DND-41 (cell line): ENCODE measurements around the gene ENTPD2.

Experiments
- ATAC-seq: fragments of 200-7000 bp; cut with Tn5 transposase; 3 replicates; pipeline ENCODE4 v1.9.1; 2021; ENCODE audit warnings: low read depth; ENCODE audit not compliant: insufficient read depth
- DNase-seq: peaks from one replicate; pipeline ENCODE4 v3.0.0-alpha.2; 2020
- H2AFZ ChIP-seq: 2 replicates; pipeline ENCODE4 v1.6.0; 2012; ENCODE audit warnings: low read depth, low read length
- H3K27ac ChIP-seq: 2 replicates; pipeline ENCODE4 v1.5.1; 2012; ENCODE audit warnings: low read length, inconsistent platforms
- H3K27me3 ChIP-seq: fragments of 200-600 bp; sonication (generic); 2 replicates; pipeline ENCODE4 v1.6.0; 2012; ENCODE audit warnings: low read length, mild to moderate bottlenecking, inconsistent platforms; ENCODE audit not compliant: insufficient read depth, poor library complexity
- H3K36me3 ChIP-seq: 2 replicates; pipeline ENCODE4 v1.5.1; 2012; ENCODE audit warnings: low read length, inconsistent platforms; ENCODE audit not compliant: insufficient read depth
- H3K4me1 ChIP-seq: 2 replicates; pipeline ENCODE4 v1.5.1; 2012; ENCODE audit warnings: mild to moderate bottlenecking, low read length; ENCODE audit not compliant: insufficient read depth
- H3K4me2 ChIP-seq: 2 replicates; pipeline ENCODE4 v1.6.0; 2012; ENCODE audit warnings: mild to moderate bottlenecking, moderate library complexity, low read length, inconsistent platforms; ENCODE audit not compliant: insufficient read depth
- H3K4me3 ChIP-seq, 2 experiments: fragments of 200-600 bp in 1 of 2; shearing (Covaris generic) in 1 of 2; 2 replicates each; pipeline ENCODE4 v1.5.1; 2012 to 2016; ENCODE audit warnings: inconsistent platforms in 2 of 2, low read length in 2 of 2, mild to moderate bottlenecking in 2 of 2, low read depth in 1 of 2, moderate library complexity in 1 of 2
- H3K79me2 ChIP-seq: 2 replicates; pipeline ENCODE4 v1.6.0; 2012; ENCODE audit warnings: low read length, inconsistent platforms; ENCODE audit not compliant: insufficient read depth
- H3K9ac ChIP-seq: 2 replicates; pipeline ENCODE4 v1.6.0; 2012; ENCODE audit warnings: low read depth, mild to moderate bottlenecking, inconsistent platforms, low read length, moderate library complexity
- H3K9me3 ChIP-seq: 2 replicates; pipeline ENCODE4 v1.5.1; 2012; ENCODE audit warnings: low read length, moderate library complexity, mild to moderate bottlenecking, inconsistent platforms; ENCODE audit not compliant: insufficient read depth, severe bottlenecking
- H4K20me1 ChIP-seq: 2 replicates; pipeline ENCODE4 v1.6.0; 2012; ENCODE audit warnings: low read length; ENCODE audit not compliant: insufficient read depth
- EZH2 ChIP-seq: IDR thresholded peaks from 3 replicates; pipeline ENCODE4 v1.6.1; 2012; ENCODE audit warnings: borderline replicate concordance, low read depth, mild to moderate bottlenecking, moderate library complexity, low read length, inconsistent platforms; ENCODE audit not compliant: severe bottlenecking
- TF ChIP-seq, protein P1 (sequence below): IDR thresholded peaks from 2 replicates; pipeline ENCODE4 v1.5.1; 2012; ENCODE audit warnings: borderline replicate concordance, low read length, moderate library complexity, mild to moderate bottlenecking; ENCODE audit not compliant: poor library complexity, severe bottlenecking; ENCODE audit errors: extremely low read depth

The ENTPD2 gene

DNA sequence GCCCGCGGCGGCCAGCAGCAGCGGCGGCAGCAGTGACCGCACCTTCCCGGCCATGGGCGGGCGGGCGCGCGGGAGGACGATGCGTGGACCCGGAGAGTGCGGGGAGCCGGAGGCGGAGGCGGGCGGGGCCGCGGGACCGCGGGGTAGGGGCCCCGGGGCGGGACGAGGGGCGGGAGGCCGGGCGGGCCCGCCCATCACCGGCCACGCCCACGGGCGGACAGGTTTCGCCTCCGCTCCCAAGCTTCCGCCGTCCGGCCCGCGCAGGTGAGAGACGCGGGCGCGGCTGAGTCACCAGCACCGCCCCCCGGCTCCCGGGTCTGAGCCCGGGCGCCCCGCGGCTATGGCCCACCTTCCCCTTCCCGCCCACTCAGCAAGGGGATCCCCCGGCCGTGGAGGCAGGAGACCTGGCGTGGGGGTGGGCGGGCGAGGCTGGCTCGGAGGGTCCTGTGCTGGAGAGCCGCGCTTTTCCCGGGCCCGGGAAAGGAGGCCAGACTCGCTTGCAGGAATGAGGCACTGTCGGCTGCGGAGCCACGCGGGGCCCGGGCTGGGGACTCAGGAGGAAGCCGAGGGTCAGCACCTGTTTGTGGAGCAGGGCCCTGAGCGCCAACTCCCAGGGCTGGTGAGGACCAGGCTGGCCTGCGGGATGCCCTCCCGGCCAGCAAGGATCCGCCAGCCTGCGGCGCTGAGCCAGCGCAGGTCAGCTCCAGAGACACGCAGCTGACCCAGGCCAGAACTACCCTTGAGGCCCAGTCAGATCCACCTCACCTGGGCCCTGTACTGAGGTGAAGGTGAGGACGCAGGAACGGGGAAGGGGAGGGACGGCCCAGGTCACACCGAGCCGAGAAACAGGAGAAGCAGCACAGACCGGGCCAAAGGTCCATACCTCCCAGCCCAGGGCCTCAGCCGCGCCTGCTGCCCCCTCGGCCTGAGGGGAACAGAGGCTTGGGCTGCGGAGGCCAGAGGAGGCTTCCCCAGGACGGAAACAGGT lies at the start of gene ENTPD2:
TSS of gene ENTPD2 (minus strand) at position 118 of the 988 bp plus-strand sequence. CDS start at position 54, 64 bp downstream.
- Histone ChIP-seq H4K20me1 (peaks cover 7% of the 10 kb centered on the region), H3K9me3 (no peaks in the 10 kb centered on the region), H3K27me3 (peaks cover 13% of the 10 kb centered on the region), H3K27ac (no peak within 1 kb of the TSS), H3K4me1 (no peaks in the 10 kb centered on the region), H3K4me3 (no peak within 1 kb of the TSS), H3K4me2 (no peak within 1 kb of the TSS), H3K79me2 (no peaks in the 10 kb centered on the region), H3K36me3 (no peaks in the 10 kb centered on the region), H2AFZ (no peak within 1 kb of the TSS), H3K9ac (no peak within 1 kb of the TSS)
- DNase-seq (no peak), ATAC-seq (no peak)
- TF ChIP-seq, protein P1, sequence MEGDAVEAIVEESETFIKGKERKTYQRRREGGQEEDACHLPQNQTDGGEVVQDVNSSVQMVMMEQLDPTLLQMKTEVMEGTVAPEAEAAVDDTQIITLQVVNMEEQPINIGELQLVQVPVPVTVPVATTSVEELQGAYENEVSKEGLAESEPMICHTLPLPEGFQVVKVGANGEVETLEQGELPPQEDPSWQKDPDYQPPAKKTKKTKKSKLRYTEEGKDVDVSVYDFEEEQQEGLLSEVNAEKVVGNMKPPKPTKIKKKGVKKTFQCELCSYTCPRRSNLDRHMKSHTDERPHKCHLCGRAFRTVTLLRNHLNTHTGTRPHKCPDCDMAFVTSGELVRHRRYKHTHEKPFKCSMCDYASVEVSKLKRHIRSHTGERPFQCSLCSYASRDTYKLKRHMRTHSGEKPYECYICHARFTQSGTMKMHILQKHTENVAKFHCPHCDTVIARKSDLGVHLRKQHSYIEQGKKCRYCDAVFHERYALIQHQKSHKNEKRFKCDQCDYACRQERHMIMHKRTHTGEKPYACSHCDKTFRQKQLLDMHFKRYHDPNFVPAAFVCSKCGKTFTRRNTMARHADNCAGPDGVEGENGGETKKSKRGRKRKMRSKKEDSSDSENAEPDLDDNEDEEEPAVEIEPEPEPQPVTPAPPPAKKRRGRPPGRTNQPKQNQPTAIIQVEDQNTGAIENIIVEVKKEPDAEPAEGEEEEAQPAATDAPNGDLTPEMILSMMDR: no peak
- TF ChIP-seq EZH2: no peak

DNA sequence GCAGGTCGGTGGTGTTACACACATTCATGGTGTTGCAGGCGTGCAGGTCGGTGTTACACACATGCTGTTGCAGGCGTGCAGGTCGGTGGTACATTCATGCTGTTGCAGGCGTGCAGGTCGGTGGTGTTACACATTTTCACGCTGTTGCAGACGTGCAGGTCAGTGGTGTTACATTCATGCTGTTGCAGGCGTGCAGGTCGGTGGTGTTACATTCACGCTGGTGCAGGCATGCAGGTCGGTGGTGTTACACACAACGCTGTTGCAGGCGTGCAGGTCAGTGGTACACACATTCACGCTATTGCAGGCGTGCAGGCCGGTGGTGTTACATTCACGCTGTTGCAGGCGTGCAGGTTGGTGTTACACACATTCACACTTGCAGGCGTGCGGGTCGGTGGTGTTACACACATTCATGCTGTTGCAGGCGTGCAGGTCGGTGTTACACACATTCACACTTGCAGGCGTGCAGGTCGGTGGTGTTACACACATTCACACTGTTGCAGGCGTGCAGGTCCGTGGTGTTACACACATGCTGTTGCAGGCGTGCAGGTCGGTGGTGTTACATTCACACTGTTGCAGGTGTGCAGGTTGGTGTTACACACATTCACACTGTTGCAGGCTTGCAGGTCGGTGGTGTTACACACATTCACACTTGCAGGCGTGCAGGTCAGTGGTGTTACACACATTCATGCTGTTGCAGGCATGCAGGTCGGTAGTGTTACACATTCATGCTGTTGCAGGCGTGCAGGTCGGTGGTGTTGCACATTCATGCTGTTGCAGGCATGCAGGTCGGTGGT lies 49.5 kb upstream of the ENTPD2 start:
- Histone ChIP-seq H3K4me1 (no peaks in the 10 kb centered on the region), H3K27me3 (no peaks in the 10 kb centered on the region), H3K36me3 (peaks cover 94% of the 10 kb centered on the region), H4K20me1 (peaks cover 9% of the 10 kb centered on the region; the same call in 1 of the 2 replicates), H3K9me3 (peaks cover 9% of the 10 kb centered on the region), H3K27ac (no peak overlapping the region), H3K79me2 (no peaks in the 10 kb centered on the region), H3K9ac (no peak overlapping the region), H3K4me3 (no peak overlapping the region), H2AFZ (no peak overlapping the region), H3K4me2 (no peak overlapping the region)
- ATAC-seq: no peak
- TF ChIP-seq, protein P1: no peak
- DNase-seq: no peak

DNA sequence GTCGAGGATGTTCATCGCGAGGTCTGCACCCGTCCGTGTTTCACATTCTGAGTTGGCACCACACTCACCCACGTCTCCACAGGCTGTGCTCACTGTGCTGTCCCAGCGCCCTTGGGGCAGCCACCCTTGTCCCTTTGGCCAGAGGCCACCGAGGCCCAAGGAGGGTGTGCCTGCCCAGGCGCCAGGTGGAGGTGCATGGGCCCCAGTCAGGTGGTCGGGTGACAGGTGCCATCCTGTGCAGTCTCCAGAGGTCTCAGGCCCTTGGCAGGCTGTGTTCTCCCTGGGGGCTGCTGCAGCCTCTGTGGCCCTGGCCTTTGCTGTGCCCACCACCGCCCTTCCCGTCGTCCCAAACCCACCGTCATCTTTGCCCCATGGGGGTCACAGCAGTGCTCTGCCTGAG lies 45.4 kb upstream of the ENTPD2 start:
- peaks cover 9% of the 10 kb centered on the region for H3K9me3 ChIP-seq

More for the DNA sequence above, 45.4 kb upstream of the ENTPD2 start:
- no peak for ATAC-seq
- DNase-seq: no peak
- Histone ChIP-seq H3K9ac (no peak overlapping the region), H3K27me3 (no peaks in the 10 kb centered on the region), H3K4me3 (no peak overlapping the region), H4K20me1 (peaks cover 3% of the 10 kb centered on the region; the same call in 1 of the 2 replicates), H3K4me1 (peaks cover 20% of the 10 kb centered on the region), H3K36me3 (peaks cover 78% of the 10 kb centered on the region), H3K27ac (no peak overlapping the region), H3K4me2 (no peak overlapping the region), H3K79me2 (peaks cover 10% of the 10 kb centered on the region), H2AFZ (no peak overlapping the region)
- no peak for TF ChIP-seq EZH2
- TF ChIP-seq, protein P1: no peak
